ENCODE data around the gene SUSD3. TPM values are rescaled to one million over a fixed set of nuclear protein-coding genes. Genes with fewer than 3 reads are reported as not detected.

SUSD3 gene
- total and polyA plus RNA-seq, 2 of the 8 experiments (the other 6 are each of a cell fraction or from before 2014, with no cell fraction given) = 5.5 to 35.4 TPM

DNA sequence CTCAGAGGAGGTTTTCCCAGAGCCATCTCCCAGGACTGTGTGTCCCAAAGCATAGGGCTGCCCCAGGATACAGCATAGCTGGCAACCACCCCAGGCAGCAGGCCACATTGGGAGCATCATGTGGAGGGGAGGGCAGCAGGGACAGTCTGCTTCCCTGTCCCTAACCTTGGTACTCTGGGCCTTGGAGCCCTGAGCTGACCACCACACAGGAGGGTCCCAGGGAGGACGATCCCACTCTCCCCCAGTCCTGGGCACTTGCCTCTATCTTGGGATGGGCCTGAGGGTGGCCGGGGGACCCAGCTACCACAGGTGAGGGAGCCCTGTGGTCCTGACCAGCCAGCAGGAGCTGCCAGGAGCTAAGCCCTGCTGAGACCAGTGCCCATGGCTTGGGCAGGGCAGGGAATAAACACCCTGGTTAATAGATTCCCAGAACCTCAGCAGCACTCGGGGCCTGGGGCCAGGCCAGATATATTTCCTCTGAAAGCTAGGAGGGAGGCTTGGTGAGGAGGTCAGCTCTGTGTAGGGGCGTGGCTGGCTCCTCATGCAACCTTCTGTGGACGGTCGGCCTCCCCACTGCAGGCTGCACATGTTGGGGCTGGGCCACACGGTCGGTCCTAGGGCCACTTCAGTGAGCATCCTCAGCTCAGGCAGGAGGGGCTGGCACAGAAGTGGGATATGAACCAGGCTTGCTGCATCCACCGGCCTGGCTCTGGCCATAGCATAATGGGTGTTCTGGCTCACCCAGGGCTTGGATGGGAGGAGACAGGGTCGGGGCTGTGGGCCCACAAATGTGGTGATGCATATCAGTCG, 71.4 kb downstream of the SUSD3 start:
- H2AK5ac ChIP-seq (ENCODE audit: low read depth, low read length) = no peak overlapping the region
- H4K91ac ChIP-seq (replicated peaks; ENCODE audit: insufficient read length, low read length) = peak overlapping the region; percentile 47
- no peak overlapping the region for H2BK12ac ChIP-seq (ENCODE audit: low read depth, low read length)
- peaks cover 0 to 12% of the 10 kb centered on the region in 2 experiments for H4K20me1 ChIP-seq (replicated peaks in 1 of 2; ENCODE audit: control insufficient read depth in 1 of 2, insufficient read depth in 2 of 2, low read length in 2 of 2)
- no peak for FAIRE-seq
- peaks cover 17% of the 10 kb centered on the region; the same call in 1 of the 2 replicates for H3K23me2 ChIP-seq (ENCODE audit: low read depth, low read length)
- H3K4me2 ChIP-seq (ENCODE audit: insufficient read depth in 1 of 2, low read depth in 2 of 2, low read length in 2 of 2) = no peak overlapping the region
- 91% methylated on average over 11 of the region's 11 CpGs; no CpG with 5 or more reads in 1 of the 2 experiments for WGBS, 2 experiments (ENCODE audit: extremely low coverage in 1 of 2, insufficient coverage in 1 of 2, insufficient read length in 1 of 2, insufficient replicate concordance in 2 of 2, low coverage in 1 of 2, low lambda C conversion rate in 2 of 2, missing lambda C conversion rate in 1 of 2)
- H3K9me3 ChIP-seq (ENCODE audit: insufficient read depth in 2 of 2, low read depth in 1 of 2, low read length in 1 of 2) = no peaks in the 10 kb centered on the region
- no peak overlapping the region for H3K4me3 ChIP-seq (ENCODE audit: extremely low read depth in 1 of 4, insufficient read depth in 2 of 4, low read depth in 3 of 4, low read length in 4 of 4)
- peaks cover 0 to 11% of the 10 kb centered on the region in 2 experiments; a peak in 1 of 4 replicates for H3K79me2 ChIP-seq (ENCODE audit: control insufficient read depth in 1 of 2, insufficient read depth in 2 of 2, low read length in 2 of 2)
- CTCF ChIA-PET (ENCODE audit: partially characterized antibody) = interaction anchor here (0.6 to 3.5 kb wide), 16 partner anchors 10 to 175 kb away, joined by 3 to 17 read pairs (median 4); no protein-coding TSS in a partner anchor
- DNase-seq (ENCODE audit: low read depth in 1 of 2, low spot score in 2 of 2) = no peak
- POLR2A ChIA-PET (ENCODE audit: partially characterized antibody) = interaction anchor here (0.7 to 1.5 kb wide), 2 partner anchors 10 kb away, joined by 3 to 4 read pairs; no protein-coding TSS in a partner anchor
- H3K4ac ChIP-seq (replicated peaks; ENCODE audit: insufficient read length, low read depth, low read length) = no peak overlapping the region
- H3K9ac ChIP-seq (replicated peaks in 1 of 4; ENCODE audit: extremely low read depth in 1 of 4, low read depth in 3 of 4, low read length in 3 of 4) = no peak overlapping the region
- H2BK20ac ChIP-seq (ENCODE audit: low read length) = no peak overlapping the region
- H2BK15ac ChIP-seq (ENCODE audit: low read length) = no peak overlapping the region
- no peak overlapping the region for H3K18ac ChIP-seq (ENCODE audit: extremely low read depth, low read length)
- peaks cover 0 to 4% (median 4%) of the 10 kb centered on the region in 4 experiments; a peak in 4 of 7 replicates for H3K27me3 ChIP-seq (replicated peaks in 1 of 4; ENCODE audit: control insufficient read depth in 3 of 4, extremely low read depth in 1 of 4, insufficient read depth in 3 of 4, low read length in 3 of 4)
- H2BK120ac ChIP-seq (replicated peaks; ENCODE audit: low read depth, low read length) = no peak overlapping the region
- H3K36me3 ChIP-seq (ENCODE audit: control insufficient read depth in 2 of 4, insufficient read depth in 4 of 4, low read length in 3 of 4) = peaks cover 0 to under 1% (median 0%) of the 10 kb centered on the region in 4 experiments; a peak in 1 of 8 replicates
- H4K8ac ChIP-seq (ENCODE audit: extremely low read depth, insufficient read depth, low read length) = 0 out of 2 replicates have a peak overlapping the region, but pooled peaks have one; percentile 37
- TF ChIP-seq CBX5 (IDR thresholded peaks at IDR 0.05; ENCODE audit: low read depth, low read length) (no peak), SIRT6 (IDR thresholded peaks at IDR 0.05; ENCODE audit: low read length) (no peak), BCL11A (IDR thresholded peaks at IDR 0.05; ENCODE audit: low read depth in 2 of 2, low read length in 2 of 2) (no peak), MAFK (IDR thresholded peaks at IDR 0.05; ENCODE audit: low read depth, low read length) (no peak), YY1 (IDR thresholded peaks at IDR 0.05; ENCODE audit: low read depth, low read length) (no peak)
- no peak overlapping the region for H3K27ac ChIP-seq (ENCODE audit: low read depth, low read length)
- no peak overlapping the region for H4K5ac ChIP-seq (ENCODE audit: insufficient read length, low read depth, low read length)
- H2AFZ ChIP-seq (ENCODE audit: low read length) = no peak overlapping the region
- peaks cover 0 to 40% (median 26%) of the 10 kb centered on the region in 4 experiments; a peak in 6 of 7 replicates for H3K4me1 ChIP-seq (replicated peaks in 1 of 4; ENCODE audit: control insufficient read depth in 3 of 4, insufficient read depth in 4 of 4, low read length in 3 of 4)
- H3K23ac ChIP-seq (ENCODE audit: insufficient read length) = no peak overlapping the region
- no peak overlapping the region for H2BK5ac ChIP-seq (ENCODE audit: low read depth, low read length)
- no peak overlapping the region for H3K56ac ChIP-seq (replicated peaks; ENCODE audit: insufficient read length, low read depth, low read length)
- no peak overlapping the region for H3K14ac ChIP-seq (ENCODE audit: insufficient read length)
- H3K79me1 ChIP-seq (ENCODE audit: low read depth, low read length) = peaks cover 12% of the 10 kb centered on the region

All from H1 (cell line).